H1 (cell line): ENCODE measurements around the gene SLC13A4. TPM values are rescaled to one million over a fixed set of nuclear protein-coding genes. Genes with fewer than 3 reads are reported as not detected.

Experiments
- CHD7 ChIP-seq: fragments of 300-600 bp; sonication (generic); IDR thresholded peaks from 2 replicates; pipeline ENCODE4 v1.7.1; 2012; ENCODE audit warnings: low read length, moderate library complexity, mild to moderate bottlenecking, inconsistent platforms; ENCODE audit not compliant: insufficient replicate concordance
- TBP ChIP-seq: IDR thresholded peaks from 2 replicates; pipeline ENCODE4 v1.6.1; 2011; ENCODE audit warnings: low read depth, low read length, improper control_type of control experiment
- TEAD4 ChIP-seq: IDR thresholded peaks from 2 replicates; pipeline ENCODE4 v1.6.1; 2012; ENCODE audit warnings: low read depth, low read length, inconsistent platforms, mixed read lengths
- polyA plus RNA-seq, 7 experiments: library from polyadenylated mRNA; depleted of rRNA in 3 of 7; stranded (reverse) in 5 of 7; unstranded in 2 of 7; fragments of >200 nt in 5 of 7; fragments of 200-250 nt in 2 of 7; gene quantifications; 1 replicate in 5 of 7; 2 replicates in 1 of 7; 4 replicates in 1 of 7; pipeline versions ENCODE4 v1.2.1 to v1.2.3, GENCODE V29; 2011 to 2013; ENCODE audit warnings: missing spikeins in 2 of 7, mixed read lengths in 2 of 7
- total RNA-seq: library from RNA; stranded (reverse); fragmentation: NEBNext Ultra II Directional; extraction: Animal tissue kit (Norgen Biotek cat#: 25700); gene quantifications from 2 replicates; pipeline ENCODE4 v1.2.1, GENCODE V29; 2021

Gene SLC13A4
- total and polyA plus RNA-seq, 2 of the 8 experiments (the other 6 are each of a cell fraction or from before 2014, with no cell fraction given), result 3.9 to 7.5 TPM

- no peak for TF ChIP-seq CHD7
- TF ChIP-seq TBP, result no peak
- TF ChIP-seq TEAD4, result 0 out of 2 replicates have a peak, but pooled peaks have one; percentile 7
Observed at GRCh38 chr7:135653340-135654080, 74.5 kb downstream of the SLC13A4 start (continued).
